Activated CD4-positive, alpha-beta T cell treated with anti-CD3 and anti-CD28 coated beads for 36 hours (primary cell): ENCODE results near the gene CHP2. TPM values are rescaled to one million over a fixed set of nuclear protein-coding genes. Genes with fewer than 3 reads are reported as not detected.
"Not testable (repeated sequence)": the region's sequence is repeated elsewhere in the genome, so short reads cannot be mapped to it uniquely, and the experiment has no call there.

Experiments
- ATAC-seq: fragments of 200-7000 bp; cut with Tn5 transposase; one replicate; pipeline ENCODE4 v1.10.0; 2021; ENCODE audit warnings: mild to moderate bottlenecking, moderate library complexity
- CTCF ChIA-PET: fragments of 350-600 bp; sonication (Branson Sonifier 250); formaldehyde crosslinking; loops from one replicate; lab custom pipeline; 2021; ENCODE audit warnings: antibody characterized with exemption; lab: Charles Lee
- POLR2A ChIA-PET: fragments of 350-600 bp; sonication (Branson Sonifier 250); formaldehyde crosslinking; loops from one replicate; lab custom pipeline; 2021; ENCODE audit warnings: antibody characterized with exemption, inconsistent platforms; lab: Charles Lee
- DNase-seq: peaks from one replicate; pipeline ENCODE4 v3.0.0-alpha.2; 2020
- H3K27ac Mint-ChIP-seq: one replicate; pipeline ENCODE4 v1.8.0; 2021; ENCODE audit warnings: mixed read lengths
- H3K27me3 Mint-ChIP-seq: one replicate; pipeline ENCODE4 v1.8.0; 2021; ENCODE audit warnings: mixed read lengths
- H3K36me3 Mint-ChIP-seq: one replicate; pipeline ENCODE4 v1.8.0; 2021; ENCODE audit warnings: low read depth, mixed read lengths
- H3K4me1 Mint-ChIP-seq: one replicate; pipeline ENCODE4 v1.8.0; 2021; ENCODE audit warnings: mixed read lengths
- H3K4me3 Mint-ChIP-seq: one replicate; pipeline ENCODE4 v1.8.0; 2021; ENCODE audit warnings: mild to moderate bottlenecking, moderate library complexity, mixed read lengths
- H3K9me3 Mint-ChIP-seq: one replicate; pipeline ENCODE4 v1.8.0; 2021; ENCODE audit warnings: low read depth, mixed read lengths
- intact Hi-C, 2 experiments: fragments of 100-400 bp; cut with DNase I in 1 of 2; cut with micrococcal nuclease in 1 of 2; formaldehyde crosslinking; loops; one replicate each; pipeline versions ENCODE4 v1.14.2 to v1.15.1; 2022 to 2024; cut with DNase I, micrococcal nuclease
- total RNA-seq, 2 experiments: library from RNA; stranded (reverse); gene quantifications; one replicate each; pipeline ENCODE4 v1.2.3, GENCODE V29; 2021

CHP2 gene
- total RNA-seq, 2 experiments from 2014 or later: not detected

GRCh38 chr16:23724785-23725131, 30.1 kb upstream of the CHP2 start:
- Mint-ChIP-seq H3K4me3 (no peak overlapping the region), H3K27ac (no peak overlapping the region), H3K4me1 (peaks cover 5% of the 10 kb centered on the region), H3K9me3 (peaks cover 6% of the 10 kb centered on the region), H3K27me3 (peaks cover 22% of the 10 kb centered on the region), H3K36me3 (no peaks in the 10 kb centered on the region)
- ATAC-seq (no peak), DNase-seq (no peak)
- intact Hi-C loops: no loop called here
- POLR2A ChIA-PET: no interaction called here
- CTCF ChIA-PET: interaction anchor here (0.5 kb wide), 1 partner anchor 56 kb away, joined by 5 read pairs; no protein-coding TSS in a partner anchor

- Mint-ChIP-seq H3K36me3 (no peaks in the 10 kb centered on the region), H3K4me1 (peaks cover 5% of the 10 kb centered on the region), H3K4me3 (no peak overlapping the region), H3K9me3 (peaks cover 6% of the 10 kb centered on the region), H3K27ac (no peak overlapping the region), H3K27me3 (peaks cover 23% of the 10 kb centered on the region)
- DNase-seq (no peak), ATAC-seq (no peak)
- CTCF ChIA-PET: interaction anchor here (0.6 to 2.1 kb wide), 4 partner anchors 19 to 470 kb away, joined by 3 to 5 read pairs (median 4); no protein-coding TSS in a partner anchor
- intact Hi-C loops: no loop called here
- POLR2A ChIA-PET: no interaction called here
Measured at GRCh38 chr16:23726710-23727109, 28.1 kb upstream of the CHP2 start.

- ChIA-PET POLR2A (no interaction called here), CTCF (interaction anchor here (0.7 to 2.1 kb wide), 8 partner anchors 18 to 327 kb away, joined by 3 to 5 read pairs (median 3); no protein-coding TSS in a partner anchor)
- no peak overlapping the region for H3K27ac Mint-ChIP-seq
- ATAC-seq (no peak), DNase-seq (no peak)
- H3K27me3 Mint-ChIP-seq: peaks cover 17% of the 10 kb centered on the region
- peaks cover 5% of the 10 kb centered on the region for H3K4me1 Mint-ChIP-seq
- intact Hi-C loops: no loop called here
- no peaks in the 10 kb centered on the region for H3K36me3 Mint-ChIP-seq
- H3K4me3 Mint-ChIP-seq: no peak overlapping the region
- peaks cover 2% of the 10 kb centered on the region for H3K9me3 Mint-ChIP-seq
Measured at GRCh38 chr16:23728112-23728477, 26.7 kb upstream of the CHP2 start.

- DNase-seq (no peak), ATAC-seq (no peak)
- ChIA-PET CTCF (interaction anchor here (0.9 to 1.0 kb wide), 2 partner anchors 11 to 280 kb away, joined by 3 read pairs; no protein-coding TSS in a partner anchor), POLR2A (no interaction called here)
- no peak overlapping the region for H3K27ac Mint-ChIP-seq
- H3K9me3 Mint-ChIP-seq: no peaks in the 10 kb centered on the region
- no peaks in the 10 kb centered on the region for H3K36me3 Mint-ChIP-seq
- H3K4me1 Mint-ChIP-seq: peaks cover 8% of the 10 kb centered on the region
- no peak overlapping the region for H3K4me3 Mint-ChIP-seq
- peaks cover 11% of the 10 kb centered on the region for H3K27me3 Mint-ChIP-seq
- intact Hi-C loops: loop anchor here in 1 of 2 experiments (10.0 kb wide), 1 partner anchor 525 kb away; the partner anchor contains the start of gene CACNG3
Measured at GRCh38 chr16:23729503-23730424, 25.1 kb upstream of the CHP2 start.

- POLR2A ChIA-PET: no interaction called here
- ATAC-seq (no peak), DNase-seq (no peak)
- peaks cover 8% of the 10 kb centered on the region for H3K27me3 Mint-ChIP-seq
- H3K36me3 Mint-ChIP-seq: no peaks in the 10 kb centered on the region
- H3K4me1 Mint-ChIP-seq: peaks cover 7% of the 10 kb centered on the region
- H3K4me3 Mint-ChIP-seq: no peak overlapping the region
- intact Hi-C loops: loop anchor here (2.0 to 10.0 kb wide), 3 partner anchors 302 to 770 kb away; partner anchors contain the start of gene CACNG3 (in 1 of the 2)
- CTCF ChIA-PET: interaction anchor here (1.1 to 2.1 kb wide), 2 partner anchors 302 kb away, joined by 4 to 12 read pairs; no protein-coding TSS in a partner anchor
- H3K9me3 Mint-ChIP-seq: no peaks in the 10 kb centered on the region
- no peak overlapping the region for H3K27ac Mint-ChIP-seq
Measured at GRCh38 chr16:23734176-23734893, 20.5 kb upstream of the CHP2 start.

GRCh38 chr16:23737423-23738028, 17.3 kb upstream of the CHP2 start:
- ATAC-seq, POLR2A ChIA-PET, H3K4me1 Mint-ChIP-seq, H3K27me3 Mint-ChIP-seq, H3K27ac Mint-ChIP-seq, H3K4me3 Mint-ChIP-seq, DNase-seq, H3K9me3 Mint-ChIP-seq, H3K36me3 Mint-ChIP-seq: not testable (repeated sequence)
- CTCF ChIA-PET: interaction anchor here (0.5 kb wide), 1 partner anchor 766 kb away, joined by 5 read pairs; no protein-coding TSS in a partner anchor
- intact Hi-C loops: loop anchor here in 1 of 2 experiments (5.0 to 10.0 kb wide), 2 partner anchors 65 to 517 kb away; partner anchors contain the start of gene CACNG3

GRCh38 chr16:23739516-23739915, 15.3 kb upstream of the CHP2 start:
- ChIA-PET POLR2A (no interaction called here), CTCF (no interaction called here)
- Mint-ChIP-seq H3K27me3 (peaks cover 15% of the 10 kb centered on the region), H3K4me3 (no peak overlapping the region), H3K9me3 (no peaks in the 10 kb centered on the region), H3K27ac (no peak overlapping the region), H3K4me1 (peaks cover 5% of the 10 kb centered on the region), H3K36me3 (no peaks in the 10 kb centered on the region)
- ATAC-seq (no peak), DNase-seq (no peak)
- intact Hi-C loops: loop anchor here in 1 of 2 experiments (5.0 to 10.0 kb wide), 2 partner anchors 63 to 515 kb away; partner anchors contain the start of gene CACNG3

- H3K4me1 Mint-ChIP-seq: no peaks in the 10 kb centered on the region
- CTCF ChIA-PET: no interaction called here
- peaks cover 4% of the 10 kb centered on the region for H3K9me3 Mint-ChIP-seq
Measured at GRCh38 chr16:23741675-23742303, 13.0 kb upstream of the CHP2 start.

GRCh38 chr16:23742766-23743165, 12.1 kb upstream of the CHP2 start:
- CTCF ChIA-PET: no interaction called here
- Mint-ChIP-seq H3K9me3 (peaks cover 4% of the 10 kb centered on the region), H3K27ac (no peak overlapping the region), H3K27me3 (peaks cover 28% of the 10 kb centered on the region), H3K4me1 (no peaks in the 10 kb centered on the region), H3K4me3 (no peak overlapping the region), H3K36me3 (no peaks in the 10 kb centered on the region)
- ATAC-seq: no peak
- DNase-seq: no peak
- intact Hi-C loops: no loop called here
- POLR2A ChIA-PET: no interaction called here

More at GRCh38 chr16:23741675-23742303, 13.0 kb upstream of the CHP2 start:
- DNase-seq: no peak
- no peak for ATAC-seq
- POLR2A ChIA-PET: no interaction called here
- peaks cover 25% of the 10 kb centered on the region for H3K27me3 Mint-ChIP-seq
- intact Hi-C loops: no loop called here
- H3K4me3 Mint-ChIP-seq: no peak overlapping the region
- no peak overlapping the region for H3K27ac Mint-ChIP-seq
- no peaks in the 10 kb centered on the region for H3K36me3 Mint-ChIP-seq

GRCh38 chr16:23745263-23745662, 9.6 kb upstream of the CHP2 start:
- no peak overlapping the region for H3K27ac Mint-ChIP-seq
- no peak for DNase-seq
- peaks cover 4% of the 10 kb centered on the region for H3K9me3 Mint-ChIP-seq
- ChIA-PET POLR2A (no interaction called here), CTCF (interaction anchor here (0.6 to 1.9 kb wide), 5 partner anchors 9 to 1411 kb away, joined by 3 to 5 read pairs (median 3); no protein-coding TSS in a partner anchor)
- H3K36me3 Mint-ChIP-seq: no peaks in the 10 kb centered on the region
- no peak overlapping the region for H3K4me3 Mint-ChIP-seq
- intact Hi-C loops: no loop called here
- peaks cover 30% of the 10 kb centered on the region for H3K27me3 Mint-ChIP-seq
- no peak for ATAC-seq
- H3K4me1 Mint-ChIP-seq: no peaks in the 10 kb centered on the region
